GM23338 (cell line): ENCODE data around the gene AJUBA. TPM values are rescaled to one million over a fixed set of nuclear protein-coding genes. Genes with fewer than 3 reads are reported as not detected.

ENCODE experiments used
- ATAC-seq: fragments of 200-7000 bp; cut with Tn5 transposase; 3 replicates; pipeline ENCODE4 v1.9.1; 2020
- DNase-seq: peaks from one replicate; pipeline ENCODE4 v3.0.0-alpha.2; 2015; ENCODE audit warnings: low spot score
- H2AFZ ChIP-seq: fragments of 200-600 bp; sonication (generic); 2 replicates; pipeline ENCODE4 v1.8.0; 2016; ENCODE audit warnings: antibody characterized with exemption, mild to moderate bottlenecking, moderate library complexity
- H3F3A ChIP-seq: fragments of 200-600 bp; sonication (generic); replicated peaks from 2 replicates; pipeline ENCODE4 v1.8.0; 2017; ENCODE audit warnings: antibody characterized with exemption, mixed run types, low read depth
- H3K27ac ChIP-seq: fragments of 200-600 bp; sonication (generic); 2 replicates; pipeline ENCODE4 v1.6.1; 2016; ENCODE audit warnings: low read depth
- H3K27me3 ChIP-seq: fragments of 200-600 bp; sonication (generic); 2 replicates; pipeline ENCODE4 v1.8.0; 2016; ENCODE audit warnings: mild to moderate bottlenecking, mixed run types, moderate library complexity; ENCODE audit not compliant: insufficient read depth
- H3K36me3 ChIP-seq: fragments of 200-600 bp; sonication (generic); 2 replicates; pipeline ENCODE4 v1.8.0; 2016; ENCODE audit warnings: mild to moderate bottlenecking; ENCODE audit not compliant: insufficient read depth
- H3K4me1 ChIP-seq: fragments of 200-600 bp; sonication (generic); 2 replicates; pipeline ENCODE4 v1.8.0; 2016; ENCODE audit warnings: mild to moderate bottlenecking, moderate library complexity; ENCODE audit not compliant: insufficient read depth
- H3K4me2 ChIP-seq: fragments of 200-600 bp; sonication (generic); 2 replicates; pipeline ENCODE4 v1.7.1; 2017; ENCODE audit warnings: mixed run types
- H3K4me3 ChIP-seq: fragments of 200-600 bp; sonication (generic); 2 replicates; pipeline ENCODE4 v1.6.1; 2016; ENCODE audit warnings: mixed run types
- H3K79me2 ChIP-seq: fragments of 200-600 bp; sonication (generic); replicated peaks from 2 replicates; pipeline ENCODE4 v1.8.0; 2017; ENCODE audit warnings: mild to moderate bottlenecking; ENCODE audit not compliant: insufficient read depth
- H3K9me2 ChIP-seq: fragments of 200-600 bp; sonication (generic); 2 replicates; pipeline ENCODE4 v1.8.0; 2017; ENCODE audit not compliant: insufficient read depth
- H4K20me1 ChIP-seq: fragments of 200-600 bp; sonication (generic); replicated peaks from 2 replicates; pipeline ENCODE4 v1.8.0; 2017; ENCODE audit warnings: mild to moderate bottlenecking; ENCODE audit not compliant: insufficient read depth
- H3K27ac Mint-ChIP-seq: 2 replicates; pipeline ENCODE4 v1.8.0; 2020; ENCODE audit warnings: inconsistent platforms, mild to moderate bottlenecking, moderate library complexity, mixed read lengths
- H3K27me3 Mint-ChIP-seq: 3 replicates; pipeline ENCODE4 v1.8.0; 2022; ENCODE audit warnings: low read depth, mild to moderate bottlenecking, moderate library complexity, mixed read lengths, inconsistent platforms; ENCODE audit not compliant: insufficient read depth, poor library complexity
- H3K36me3 Mint-ChIP-seq: 3 replicates; pipeline ENCODE4 v1.8.0; 2021; ENCODE audit warnings: low read depth, mild to moderate bottlenecking, inconsistent platforms, moderate library complexity, mixed read lengths
- H3K4me1 Mint-ChIP-seq: 3 replicates; pipeline ENCODE4 v1.8.0; 2020; ENCODE audit warnings: mild to moderate bottlenecking, inconsistent platforms, mixed read lengths
- H3K4me3 Mint-ChIP-seq: 3 replicates; pipeline ENCODE4 v1.8.0; 2021; ENCODE audit warnings: moderate library complexity, mild to moderate bottlenecking, inconsistent platforms, mixed read lengths
- H3K9me3 Mint-ChIP-seq: 3 replicates; pipeline ENCODE4 v1.8.0; 2020; ENCODE audit warnings: moderate library complexity, mild to moderate bottlenecking, inconsistent platforms, mixed read lengths
- CREB1 ChIP-seq: fragments of 250-450 bp; sonication (Bioruptor Pico); IDR thresholded peaks from 2 replicates; pipeline ENCODE4 v1.5.0; 2020; ENCODE audit warnings: low read depth, mild to moderate bottlenecking, moderate library complexity
- CTCF ChIP-seq, 2 experiments: fragments of 200-600 bp in 1 of 2; sonication (generic) in 1 of 2; conservative IDR thresholded peaks; 2 replicates each; pipeline versions ENCODE4 v1.5.1 to v1.6.1; 2016 to 2017; ENCODE audit warnings: antibody characterized with exemption in 2 of 2, low read depth in 2 of 2, mild to moderate bottlenecking in 2 of 2, moderate library complexity in 1 of 2
- ETS1 ChIP-seq: IDR thresholded peaks from 2 replicates; pipeline ENCODE4 v1.6.1; 2016; ENCODE audit warnings: antibody characterized with exemption
- EZH2 ChIP-seq: fragments of 200-600 bp; sonication (generic); IDR thresholded peaks from one replicate; pipeline ENCODE4 v1.8.0; 2017; ENCODE audit warnings: antibody characterized with exemption, mild to moderate bottlenecking, low read depth; ENCODE audit not compliant: unreplicated experiment
- EZH2phosphoT487 ChIP-seq: fragments of 200-600 bp; sonication (generic); IDR thresholded peaks from one replicate; pipeline ENCODE4 v1.8.1; 2018; ENCODE audit warnings: antibody characterized with exemption; ENCODE audit not compliant: unreplicated experiment
- JUNB ChIP-seq: IDR thresholded peaks from one replicate; pipeline ENCODE4 v1.6.1; 2016; ENCODE audit warnings: antibody characterized with exemption; ENCODE audit not compliant: unreplicated experiment
- NANOG ChIP-seq: IDR thresholded peaks from 2 replicates; pipeline ENCODE4 v1.6.1; 2016; ENCODE audit warnings: antibody characterized with exemption, borderline replicate concordance
- POLR2AphosphoS5 ChIP-seq: IDR thresholded peaks from 2 replicates; pipeline ENCODE4 v1.6.1; 2016; ENCODE audit warnings: antibody characterized with exemption, low read depth
- REST ChIP-seq: IDR thresholded peaks from one replicate; pipeline ENCODE4 v1.6.1; 2018; ENCODE audit warnings: antibody characterized with exemption; ENCODE audit not compliant: unreplicated experiment
- STAT1 ChIP-seq: IDR thresholded peaks from one replicate; pipeline ENCODE4 v1.6.1; 2016; ENCODE audit warnings: antibody characterized with exemption; ENCODE audit not compliant: unreplicated experiment
- ZNF114 ChIP-seq: fragments of 250-450 bp; sonication (Bioruptor Pico); IDR thresholded peaks from 2 replicates; pipeline ENCODE4 v1.5.0; 2020; ENCODE audit warnings: mild to moderate bottlenecking, moderate library complexity
- ZNF331 ChIP-seq: fragments of 250-450 bp; sonication (Bioruptor Pico); IDR thresholded peaks from 2 replicates; pipeline ENCODE4 v1.5.0; 2020; ENCODE audit warnings: low read depth, mild to moderate bottlenecking, moderate library complexity
- ZNF462 ChIP-seq: fragments of 250-450 bp; sonication (Bioruptor Pico); IDR thresholded peaks from 2 replicates; pipeline ENCODE4 v1.5.0; 2020; ENCODE audit warnings: mild to moderate bottlenecking, moderate library complexity
- polyA plus RNA-seq: library from polyadenylated mRNA; unstranded; fragments of >200 nt; fragmentation: Nextera tagmentation; extraction: Ambion mirVana; gene quantifications from 2 replicates; pipeline ENCODE4 v1.2.1, GENCODE V29; 2016
- total RNA-seq: library from RNA; depleted of rRNA; stranded (reverse); fragments of >200 nt; shearing (Covaris generic); gene quantifications from 2 replicates; pipeline ENCODE4 v1.2.3, GENCODE V29; 2014

Gene AJUBA
- total and polyA plus RNA-seq, 2 experiments from 2014 or later, result 11.8 to 55.9 TPM

- H3K27me3 ChIP-seq, result no peaks in the 10 kb centered on the region; the same call in 1 of the 2 replicates
- H3K4me3 Mint-ChIP-seq, result no peak overlapping the region; the same call in 2 of the 3 replicates
- peak overlapping the region; percentile 82 for H3K27ac ChIP-seq
- no peak overlapping the region for H3K4me2 ChIP-seq
- TF ChIP-seq NANOG (no peak), REST (no peak), ZNF114 (no peak), CTCF (conservative IDR thresholded peaks at IDR 0.05; ENCODE audit: low read depth in 2 of 2) (no peak), CREB1 (CRISPR knock-in tag) (no peak), JUNB (no peak), POLR2AphosphoS5 (no peak), EZH2 (no peak), ZNF462 (CRISPR knock-in tag) (no peak), STAT1 (no peak), EZH2phosphoT487 (no peak), ZNF331 (CRISPR knock-in tag) (no peak), ETS1 (no peak)
- no peak overlapping the region for H3K4me3 ChIP-seq
- H4K20me1 ChIP-seq, result peaks cover 7% of the 10 kb centered on the region; the same call in 1 of the 2 replicates
- no peak overlapping the region for H2AFZ ChIP-seq
- peaks cover 17% of the 10 kb centered on the region for H3K27me3 Mint-ChIP-seq
- no peak overlapping the region for H3K27ac Mint-ChIP-seq
- ATAC-seq (no peak), DNase-seq (no peak)
- peaks cover 26% of the 10 kb centered on the region for H3K79me2 ChIP-seq
- H3F3A ChIP-seq, result peaks cover 35% of the 10 kb centered on the region
- H3K4me1 Mint-ChIP-seq, result peaks cover 43% of the 10 kb centered on the region
- H3K4me1 ChIP-seq, result peaks cover 29% of the 10 kb centered on the region
- peaks cover 79% of the 10 kb centered on the region for H3K36me3 Mint-ChIP-seq
- H3K9me2 ChIP-seq, result no peaks in the 10 kb centered on the region
- no peaks in the 10 kb centered on the region for H3K9me3 Mint-ChIP-seq
- peaks cover 36% of the 10 kb centered on the region for H3K36me3 ChIP-seq
Measured at GRCh38 chr14:22974530-22975313, 7.6 kb downstream of the AJUBA start.
